Activated CD8-positive, alpha-beta memory T cell treated with anti-CD3 and anti-CD28 coated beads, Interleukin-2, amount 50 U/mL, for 4 hours (primary cell): ENCODE measurements around the gene MTHFR.

ENCODE experiments used
- DNase-seq: peaks from one replicate; pipeline ENCODE4 v3.0.0-alpha.2; 2020

The MTHFR gene

DNA sequence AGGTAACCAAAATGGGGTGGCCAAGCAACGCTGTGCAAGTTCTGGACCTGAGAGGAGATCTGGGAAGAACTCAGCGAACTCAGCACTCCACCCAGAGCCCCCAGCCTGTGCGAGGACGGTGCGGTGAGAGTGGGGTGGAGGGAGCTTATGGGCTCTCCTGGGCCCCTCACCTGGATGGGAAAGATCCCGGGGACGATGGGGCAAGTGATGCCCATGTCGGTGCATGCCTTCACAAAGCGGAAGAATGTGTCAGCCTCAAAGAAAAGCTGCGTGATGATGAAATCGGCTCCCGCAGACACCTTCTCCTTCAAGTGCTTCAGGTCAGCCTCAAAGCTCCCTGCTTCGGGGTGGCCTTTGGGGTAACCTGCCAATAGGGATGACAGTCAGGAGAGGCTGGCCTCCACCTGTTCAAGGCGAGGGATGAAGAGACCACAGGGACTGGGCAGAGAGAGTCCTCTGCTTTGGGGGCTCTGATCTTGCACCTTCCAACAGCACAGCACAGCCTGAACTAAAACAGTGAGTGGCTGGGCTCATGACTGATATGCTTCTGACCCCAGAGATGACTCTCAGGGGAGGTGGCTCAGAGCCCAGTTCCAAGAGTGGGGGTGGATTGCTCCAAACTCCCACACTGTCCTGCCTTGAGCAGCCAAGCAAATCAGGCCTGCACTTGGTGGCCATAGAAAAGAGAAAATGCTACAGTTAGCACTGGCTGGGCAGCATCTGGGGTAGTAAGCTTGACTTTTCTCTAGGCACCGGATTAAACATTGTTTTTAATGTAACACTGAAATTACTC, 9.5 kb downstream of the MTHFR start:
- no peak for DNase-seq

DNA sequence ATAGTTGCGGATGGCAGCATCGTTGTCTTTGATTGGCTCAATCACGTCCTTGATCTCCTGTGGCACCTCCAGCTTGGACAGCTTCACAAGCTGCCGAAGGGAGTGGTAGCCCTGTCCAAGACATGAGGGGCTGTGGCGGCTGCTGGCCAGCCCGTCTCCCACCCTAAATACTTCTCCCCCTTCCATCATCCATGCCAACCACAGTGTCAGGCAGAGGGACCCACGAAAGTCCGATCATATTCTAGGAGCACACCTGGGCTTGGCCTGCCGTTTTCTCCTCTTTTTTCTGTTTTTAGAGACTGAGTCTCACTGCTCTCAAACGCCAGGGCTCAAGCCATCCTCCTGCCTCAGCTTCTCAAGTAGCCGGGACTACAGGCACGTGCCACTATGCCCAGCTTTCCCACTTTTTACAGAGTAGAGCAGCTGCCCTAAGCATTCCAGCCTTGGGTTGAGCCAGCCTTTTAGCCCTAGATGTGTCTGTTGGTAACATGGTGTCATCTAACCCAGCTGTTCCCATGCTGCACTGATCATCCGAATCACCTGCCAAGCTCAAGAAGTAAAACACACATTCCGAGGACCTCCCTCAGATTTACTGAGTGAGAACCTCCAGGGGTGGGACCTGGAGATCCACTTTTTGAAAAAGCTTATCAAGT, 10.4 kb downstream of the MTHFR start:
- DNase-seq = no peak

DNA sequence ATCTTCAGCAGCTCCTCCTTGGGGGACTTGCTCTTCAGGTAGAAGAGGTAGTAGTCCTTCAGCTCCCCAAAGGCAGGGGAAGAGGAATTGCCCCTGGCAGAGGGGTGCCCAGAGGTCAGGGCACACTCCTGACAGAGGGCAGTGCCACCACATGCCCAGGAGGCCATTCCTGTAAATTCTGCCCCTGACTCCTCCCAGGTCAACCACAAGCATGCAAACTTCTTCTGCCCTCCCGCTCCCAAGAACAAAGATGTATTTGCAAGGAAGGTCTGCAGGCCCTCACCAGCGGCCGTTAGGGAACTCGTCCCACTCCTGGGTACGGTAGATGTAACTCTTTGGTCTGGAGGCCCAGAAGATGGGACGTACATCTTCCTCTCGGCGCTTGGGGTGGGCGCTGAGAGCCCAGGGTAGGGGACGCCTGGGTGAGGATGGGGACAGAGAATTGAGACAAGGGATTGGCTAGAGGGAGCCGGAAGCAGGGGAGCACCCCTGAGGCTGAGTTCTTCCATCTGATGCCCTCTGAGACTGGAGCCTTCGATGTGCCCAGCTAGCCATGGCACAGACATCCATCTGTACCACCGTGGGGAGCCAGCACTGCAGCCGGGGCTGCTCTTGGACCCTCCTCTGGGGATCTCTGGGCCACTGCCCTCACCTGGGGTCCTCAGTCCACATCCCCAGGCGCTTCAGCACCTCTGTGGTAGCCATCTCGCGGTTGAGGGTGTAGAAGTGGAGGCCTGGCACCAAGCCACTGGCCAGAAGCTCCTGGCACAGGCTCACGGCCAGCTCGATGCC, 11.1 kb downstream of the MTHFR start:
- DNase-seq = no peak

DNA sequence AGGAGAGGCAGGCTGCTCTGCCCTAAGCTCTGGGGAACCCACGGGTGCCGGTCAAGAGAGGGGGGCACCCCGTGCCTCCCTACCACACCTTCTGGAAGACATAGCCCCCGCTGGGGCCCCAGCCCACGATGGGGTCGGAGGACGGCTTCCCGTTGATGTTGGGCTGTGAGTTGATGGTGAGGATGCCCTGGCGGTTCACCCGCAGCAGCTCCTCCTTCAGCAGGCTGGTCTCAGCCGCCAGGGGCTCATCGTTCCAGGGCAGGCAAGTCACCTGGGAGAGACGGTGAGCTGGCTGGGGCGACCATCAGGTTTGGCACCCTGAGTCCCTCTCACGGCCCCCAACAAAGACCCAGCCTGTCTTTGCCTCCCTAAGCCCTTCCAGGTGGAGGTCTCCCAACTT, 11.9 kb downstream of the MTHFR start:
- no peak for DNase-seq

DNA sequence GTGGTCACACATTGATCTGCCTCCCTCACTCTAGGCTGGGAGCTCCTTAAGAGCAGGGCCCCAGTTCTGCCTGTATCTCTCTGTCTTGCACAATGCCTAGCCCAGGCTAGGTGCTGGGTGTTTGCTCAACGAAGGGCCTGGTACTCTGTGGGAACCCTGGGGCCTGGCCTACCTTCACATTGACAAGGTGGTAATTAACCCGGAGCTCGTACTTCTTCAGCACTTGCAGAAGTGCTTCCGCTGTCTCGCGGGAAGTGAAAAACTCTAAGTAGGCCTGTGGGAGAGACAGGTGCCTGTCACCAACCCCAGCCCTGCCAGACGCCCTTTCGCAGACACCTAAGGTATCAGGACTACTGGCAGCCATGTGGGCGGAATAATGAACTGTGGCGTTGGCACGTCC, 13.7 kb downstream of the MTHFR start:
- no peak for DNase-seq

DNA sequence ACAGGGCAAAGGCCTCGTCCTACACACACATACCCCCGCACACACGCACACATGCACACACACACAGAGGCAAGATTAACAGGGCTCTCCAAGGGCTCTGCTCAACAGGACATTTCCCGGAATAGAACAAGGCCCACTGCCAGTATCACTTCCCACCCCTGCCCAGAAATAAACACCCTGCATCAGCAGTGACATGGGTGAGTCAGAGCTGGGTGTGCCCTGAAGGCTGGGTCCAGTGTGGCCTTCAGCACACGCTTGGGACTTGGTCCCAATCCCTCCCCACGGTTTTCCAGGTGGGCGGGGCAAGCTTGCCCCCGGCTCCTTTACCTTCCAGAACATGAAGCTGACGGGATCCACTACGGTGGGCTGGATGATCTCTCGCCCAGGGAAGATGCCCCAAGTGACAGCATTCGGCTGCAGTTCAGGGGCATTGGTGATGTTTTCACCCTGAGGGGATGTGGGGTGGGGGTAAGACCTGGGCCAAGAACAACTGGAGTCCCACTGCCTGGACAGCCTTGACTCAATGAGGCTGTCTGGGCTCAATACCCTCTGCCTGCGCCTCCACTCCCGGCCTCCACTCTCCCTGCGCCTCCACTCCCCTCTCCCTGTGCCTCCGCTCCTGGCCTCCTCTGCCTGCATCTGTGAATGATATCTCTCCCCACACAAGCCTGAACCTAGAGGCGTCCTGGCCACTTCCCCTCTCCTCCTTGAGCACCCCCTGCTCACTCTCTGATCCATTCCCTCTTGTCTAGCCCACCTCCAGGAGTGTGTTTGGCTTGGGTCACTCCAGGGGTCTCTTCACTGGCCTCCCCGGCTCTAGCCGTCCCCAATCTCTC, 14.7 kb downstream of the MTHFR start:
- no peak for DNase-seq

DNA sequence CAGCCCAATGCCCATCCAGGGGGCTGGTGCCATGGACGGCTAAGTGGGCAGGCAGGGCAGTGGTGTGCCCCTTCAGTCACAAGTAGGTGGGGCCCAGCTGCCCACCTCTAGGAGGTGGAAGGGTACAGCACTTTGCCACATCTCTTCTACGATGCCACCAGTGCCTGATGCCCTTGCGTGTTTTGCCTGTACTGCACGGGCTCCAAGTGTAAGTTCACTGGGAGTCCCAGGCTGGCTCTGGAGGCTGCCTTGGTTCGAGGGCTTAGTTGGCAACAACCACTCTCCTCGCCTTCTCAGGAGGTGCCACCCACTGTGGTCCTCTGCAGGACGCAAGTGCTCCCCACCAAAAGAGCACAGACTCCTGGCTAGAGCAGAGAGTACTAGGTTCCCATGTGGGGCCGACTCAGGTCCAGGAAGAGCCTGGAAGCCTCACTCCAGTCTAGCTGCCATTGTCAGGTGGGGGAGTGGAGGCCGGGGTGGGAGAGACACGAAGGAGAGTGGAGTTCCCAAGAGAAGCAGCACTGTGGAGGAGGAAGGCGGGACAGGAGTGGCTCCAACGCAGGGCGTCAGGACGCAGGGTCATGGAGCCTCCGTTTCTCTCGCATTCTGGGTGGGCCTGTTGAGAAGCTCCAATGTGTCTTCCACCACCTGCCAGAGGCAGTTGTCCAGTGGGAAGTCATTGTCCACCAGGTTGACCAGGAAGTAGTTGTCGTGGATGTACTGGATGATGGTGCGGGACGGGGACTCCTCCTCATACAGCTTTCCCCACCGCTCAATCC, 15.5 kb downstream of the MTHFR start:
- DNase-seq = no peak

DNA sequence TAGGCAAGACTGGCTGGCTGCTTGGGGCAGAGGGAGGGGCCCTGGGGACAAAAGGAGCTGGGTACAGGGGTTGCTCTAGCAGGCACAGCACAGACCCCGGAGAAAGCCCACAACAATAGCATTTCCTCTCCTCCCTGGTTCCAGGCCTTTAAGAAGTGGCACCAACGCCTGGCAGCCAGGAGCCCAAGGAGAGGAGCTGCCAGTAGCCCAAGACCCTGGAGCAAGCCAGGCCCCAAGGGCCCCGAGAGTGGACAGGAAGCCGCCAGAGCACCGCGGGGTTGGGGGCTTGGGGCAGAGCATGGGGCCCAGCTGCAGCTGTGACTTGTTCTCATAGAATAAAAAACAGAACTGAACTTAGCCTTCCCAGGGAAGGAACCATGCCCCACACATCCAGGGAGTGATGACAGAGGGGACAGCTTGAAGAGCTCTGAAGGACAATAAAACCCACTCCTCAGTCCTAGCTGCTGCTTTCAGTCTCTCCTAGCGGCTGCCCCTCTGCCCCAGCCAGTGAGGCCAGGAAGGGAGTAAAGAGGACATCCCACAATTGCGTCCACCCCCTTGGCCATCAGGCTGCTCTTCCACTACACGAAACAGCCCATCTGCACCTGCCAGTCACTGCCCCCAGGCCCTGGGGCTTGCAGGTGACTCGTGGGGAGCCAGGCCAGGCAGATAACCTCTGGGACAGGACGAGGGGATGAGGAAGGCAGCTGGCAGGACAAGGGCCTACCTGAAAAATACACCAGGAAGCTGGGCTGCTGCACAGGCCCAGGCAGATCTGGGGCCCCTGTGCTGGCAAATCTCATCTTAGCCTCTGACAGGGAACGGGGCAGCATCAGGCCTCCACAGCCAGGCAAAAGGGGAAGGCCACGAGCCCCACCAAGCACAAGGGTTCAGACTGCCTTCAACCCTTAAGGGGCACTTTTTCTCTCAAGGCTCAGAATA, 16.4 kb downstream of the MTHFR start:
- DNase-seq = no peak

DNA sequence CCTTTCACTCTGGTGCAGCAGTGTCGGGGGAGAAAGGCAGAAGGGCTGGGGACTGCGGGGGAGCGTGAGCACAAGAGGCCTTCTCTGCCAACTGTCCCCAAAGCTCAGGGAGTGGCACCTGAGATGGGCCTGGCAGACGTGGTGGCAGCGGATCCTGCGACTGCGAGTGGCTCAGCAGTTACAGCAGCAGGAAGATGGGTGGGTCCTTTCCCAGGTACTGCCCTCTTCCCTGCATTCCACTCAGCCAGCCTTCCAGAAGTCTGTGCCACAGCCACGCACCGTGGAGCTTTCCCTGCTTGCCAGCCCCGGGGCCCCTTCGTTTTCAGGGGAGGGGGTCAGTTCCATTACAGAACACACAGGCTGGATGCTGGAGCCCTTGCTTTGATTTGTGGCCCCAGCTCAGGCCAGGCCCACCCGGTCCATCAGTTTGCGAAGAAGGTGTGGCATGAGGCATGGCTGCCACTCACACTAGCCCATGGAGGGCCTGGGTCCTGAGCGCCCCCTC, 17.2 kb downstream of the MTHFR start:
- DNase-seq = no peak

DNA sequence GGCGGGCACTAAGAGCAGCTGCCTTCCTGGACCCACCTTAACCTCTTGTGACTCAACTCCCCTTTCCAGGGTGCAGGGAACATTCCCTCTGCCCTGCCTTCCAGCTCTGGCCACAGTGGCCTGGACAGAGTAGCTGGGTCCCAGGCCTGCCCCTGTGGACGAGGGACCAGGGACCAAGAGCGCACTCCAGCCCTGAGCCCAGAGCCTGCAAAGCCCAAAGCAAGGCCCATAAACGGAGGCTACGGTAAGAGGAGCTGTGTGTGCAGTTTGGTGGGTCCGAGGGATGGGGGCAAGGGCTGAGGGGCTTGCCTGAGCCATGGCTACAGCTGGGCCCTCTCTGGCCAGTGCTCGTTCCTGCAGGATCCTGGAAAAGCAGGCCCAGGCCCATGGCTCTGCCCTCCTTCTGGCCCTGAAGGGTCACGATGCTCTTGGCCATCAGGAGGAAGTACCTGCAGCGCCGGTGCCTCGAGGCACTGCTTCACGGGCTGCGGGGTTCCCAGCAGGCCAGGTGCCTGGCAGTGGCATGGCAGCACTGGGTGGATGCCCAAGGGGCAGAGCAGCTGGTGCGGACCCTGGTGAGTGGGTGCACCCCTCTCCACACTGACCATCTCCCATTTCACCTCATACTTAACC, 17.8 kb downstream of the MTHFR start:
- DNase-seq = no peak

DNA sequence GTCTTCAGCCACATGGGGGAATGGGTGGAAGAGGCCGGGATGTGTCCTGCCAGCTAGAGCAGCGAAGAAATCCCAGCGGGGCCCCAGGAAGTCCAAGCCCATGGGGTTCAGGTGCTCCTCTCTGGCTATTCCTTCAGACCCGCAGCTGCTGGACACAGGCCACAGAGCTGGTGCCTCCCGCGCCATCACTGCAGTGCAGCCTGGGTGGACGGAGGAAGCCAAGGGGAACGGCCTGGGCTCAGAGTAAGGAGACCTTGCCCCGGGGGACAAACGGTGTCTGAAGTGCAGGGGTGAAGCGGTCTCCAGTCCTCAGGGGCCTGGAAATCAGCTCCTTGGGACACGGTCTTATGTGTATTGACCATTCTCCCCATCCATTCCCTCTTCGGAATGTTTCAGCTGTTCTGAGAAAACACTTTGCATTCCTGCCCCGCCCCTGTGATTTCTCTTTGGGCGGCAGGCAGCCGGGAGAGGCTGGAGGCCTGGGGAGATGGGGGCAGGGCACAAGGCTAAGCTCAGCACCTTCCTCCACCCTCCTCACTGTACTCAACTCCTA, 18.4 kb downstream of the MTHFR start:
- DNase-seq = no peak

DNA sequence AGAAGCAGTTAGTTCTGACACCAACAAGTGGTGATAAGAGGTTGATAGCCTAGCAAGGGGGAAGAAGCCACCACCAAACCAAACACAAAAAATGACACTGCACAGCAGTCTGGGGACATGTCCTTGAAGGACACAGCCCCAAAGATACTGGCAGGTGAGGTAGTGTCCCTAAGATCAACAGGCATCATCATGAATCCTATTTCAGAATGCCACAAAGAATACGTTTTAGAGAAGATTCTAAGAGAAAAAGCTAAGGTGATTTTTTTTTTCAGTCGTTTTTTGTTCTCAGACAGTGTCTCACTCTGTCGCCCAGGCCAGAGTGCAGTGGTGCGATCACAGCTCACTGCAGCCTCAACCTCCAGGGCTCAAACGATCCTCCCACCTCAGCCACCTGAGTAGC, 19.6 kb downstream of the MTHFR start:
- DNase-seq = no peak

DNA sequence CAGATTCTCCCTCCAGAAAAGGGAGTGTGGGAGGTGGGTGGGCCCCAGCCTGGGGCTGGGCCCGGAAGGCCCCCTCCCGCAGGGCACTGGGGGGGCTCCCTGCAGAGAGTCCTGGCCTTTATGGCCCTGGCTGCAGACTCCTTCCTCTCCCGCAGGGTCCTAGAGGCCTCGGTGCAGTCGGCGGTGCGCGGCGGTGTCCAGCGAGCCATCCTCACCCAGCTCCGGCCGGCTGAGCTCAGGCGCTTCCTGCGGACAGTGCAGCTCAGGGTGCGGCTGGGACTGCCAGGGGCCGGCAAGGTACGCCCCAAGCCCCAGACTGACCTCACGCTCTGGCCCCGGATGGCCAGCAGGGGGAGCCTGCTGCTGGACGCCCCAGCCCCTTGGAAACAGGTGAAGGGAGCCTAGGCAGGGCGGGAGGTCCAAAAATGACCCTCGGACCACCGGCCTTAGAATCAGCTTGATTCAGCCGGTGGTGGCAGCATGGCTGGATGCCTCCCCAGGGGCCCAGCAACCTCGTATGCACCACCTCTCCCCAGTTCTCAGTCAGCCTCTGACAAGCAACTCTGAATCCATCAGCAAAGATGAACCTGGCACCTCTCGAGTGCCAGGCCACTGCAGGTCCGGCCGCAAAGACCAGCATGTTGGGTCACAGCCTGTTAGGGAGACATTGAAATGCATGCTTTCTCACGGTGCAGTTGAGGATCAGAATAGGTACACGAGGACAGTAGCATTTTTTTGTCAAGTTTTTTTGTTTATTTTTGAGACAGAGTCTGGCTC, 20.6 kb downstream of the MTHFR start:
- peak; percentile 45 for DNase-seq

DNA sequence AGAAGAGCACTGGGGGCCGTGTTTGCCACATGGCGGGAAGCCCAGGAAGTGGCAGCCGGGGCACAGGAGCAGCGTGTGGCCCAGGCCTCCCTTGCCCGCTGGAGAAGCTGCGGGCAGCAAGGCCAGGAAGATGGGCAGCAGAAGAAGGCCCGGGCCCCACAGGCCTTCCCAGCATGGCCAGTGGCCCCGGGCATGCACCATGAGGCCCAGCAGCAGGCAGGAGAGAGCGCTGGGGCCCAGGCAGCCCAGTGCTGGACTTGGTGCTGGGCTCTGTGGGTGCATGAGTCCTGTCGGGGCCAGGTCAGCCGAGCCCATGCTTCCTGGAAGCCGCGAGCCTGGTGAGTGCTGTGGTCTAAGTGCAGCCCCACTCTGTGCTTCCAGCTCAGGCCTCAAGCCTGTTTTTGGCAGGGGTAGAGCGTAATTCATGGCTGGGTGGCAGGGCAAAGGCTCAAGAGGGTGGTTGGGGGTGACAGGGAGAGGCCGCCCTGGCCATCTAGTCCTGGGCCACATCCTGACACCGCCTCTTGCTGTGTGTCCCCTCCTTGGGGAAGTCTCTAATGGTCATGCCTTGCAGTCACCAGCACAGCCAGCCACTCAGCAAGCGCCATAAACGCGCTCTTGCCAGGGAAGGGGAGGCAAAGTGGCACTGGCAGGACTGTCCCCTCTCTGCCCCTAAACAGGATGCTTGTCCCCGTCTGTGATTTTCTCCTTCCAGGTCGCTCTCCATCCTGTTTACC, 21.3 kb downstream of the MTHFR start:
- DNase-seq = no peak

DNA sequence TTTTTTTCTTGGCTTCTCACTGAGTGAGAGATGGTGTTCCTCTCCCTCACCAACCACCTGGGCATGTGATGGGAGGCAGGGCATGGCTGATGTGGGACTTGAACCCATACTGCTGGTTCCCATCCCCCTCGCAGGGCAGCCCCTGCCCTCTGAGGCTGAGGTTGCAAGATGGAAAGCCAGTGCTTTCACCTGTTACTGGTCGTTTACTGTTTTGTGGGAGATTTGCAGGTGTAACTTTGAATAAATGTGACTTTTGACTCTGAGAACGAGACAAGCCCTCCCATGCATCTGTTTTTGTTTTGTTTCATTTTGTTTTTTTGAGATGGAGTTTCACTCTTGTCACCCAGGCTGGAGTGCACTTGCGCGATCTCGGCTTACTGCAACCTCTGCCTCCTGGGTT, 22.2 kb downstream of the MTHFR start:
- no peak for DNase-seq

DNA sequence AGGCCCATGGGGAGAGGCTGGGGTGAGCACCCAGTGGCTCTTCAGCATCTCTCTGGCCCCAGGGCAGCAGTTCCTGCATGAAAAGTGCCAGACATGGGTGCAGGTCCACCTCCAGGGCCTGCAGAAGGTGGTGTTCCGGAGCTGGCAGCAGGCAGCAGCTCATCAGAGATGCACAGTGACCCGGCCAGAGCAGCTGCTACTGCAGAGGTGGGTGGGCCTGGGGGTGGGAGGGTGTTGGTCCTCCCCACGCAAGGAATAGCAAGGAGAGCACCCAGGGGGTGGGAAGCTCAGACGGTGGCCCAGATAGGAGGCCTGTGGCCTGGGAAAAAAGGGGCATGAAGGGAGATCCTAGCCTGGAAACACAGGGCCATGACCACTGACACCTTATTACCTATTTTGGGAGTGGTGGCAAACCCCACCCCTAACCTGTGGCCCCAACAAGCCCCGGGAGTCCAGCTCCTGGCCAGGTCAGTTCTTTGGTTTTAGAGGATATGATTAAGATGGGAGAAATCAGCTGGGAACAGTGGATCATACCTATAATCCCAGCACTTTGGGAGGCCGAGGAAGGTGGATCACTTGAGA, 23.5 kb downstream of the MTHFR start:
- no peak for DNase-seq

DNA sequence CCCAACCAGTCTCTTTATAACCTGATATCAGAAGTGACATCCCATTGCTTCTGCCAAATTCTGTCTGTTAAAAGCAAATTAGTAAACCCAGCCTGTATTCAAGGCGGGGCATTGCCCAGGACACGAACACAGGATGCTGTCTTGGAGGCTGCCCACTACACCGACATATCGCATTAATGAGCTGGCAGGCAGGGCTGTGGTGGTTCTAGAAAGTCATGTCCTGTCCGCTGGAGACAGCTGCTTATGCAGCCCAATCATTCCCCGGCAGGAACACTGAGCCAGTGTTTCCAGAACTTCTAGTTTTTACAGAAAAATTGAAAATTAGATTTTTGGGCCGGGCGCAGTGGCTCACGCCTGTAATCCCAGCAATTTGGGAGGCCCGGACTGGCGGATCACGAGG, 24.5 kb downstream of the MTHFR start:
- no peak for DNase-seq
